Activated T-helper 1 cell treated with anti-CD3 and anti-CD28 coated beads, Interleukin-12 subunit alpha, Interleukin-12 subunit beta, Interleukin-2, Interleukin-4 antibody, amounts not matched to agents 30 ng/mL and 10 ng/mL and 1 ng/mL, durations not matched to agents 14 hours and 24 hours and 36 hours (primary cell): ENCODE data around the gene TMEM100. TPM values are rescaled to one million over a fixed set of nuclear protein-coding genes. Genes with fewer than 3 reads are reported as not detected.

ENCODE experiments used
- DNase-seq: peaks from one replicate; pipeline ENCODE4 v3.0.0; 2021; ENCODE audit warnings: low spot score
- H3K27ac Mint-ChIP-seq: one replicate; pipeline ENCODE4 v1.8.0; 2021; ENCODE audit warnings: mild to moderate bottlenecking, mixed read lengths
- H3K27me3 Mint-ChIP-seq: one replicate; pipeline ENCODE4 v1.8.0; 2022; ENCODE audit warnings: mild to moderate bottlenecking, moderate library complexity, mixed read lengths; ENCODE audit not compliant: insufficient read depth
- H3K36me3 Mint-ChIP-seq: one replicate; pipeline ENCODE4 v1.8.0; 2021; ENCODE audit warnings: low read depth, mixed read lengths
- H3K4me1 Mint-ChIP-seq: one replicate; pipeline ENCODE4 v1.8.0; 2021; ENCODE audit warnings: low read depth, mixed read lengths
- H3K4me3 Mint-ChIP-seq: one replicate; pipeline ENCODE4 v1.8.0; 2021; ENCODE audit warnings: mild to moderate bottlenecking, moderate library complexity, mixed read lengths
- H3K9me3 Mint-ChIP-seq: one replicate; pipeline ENCODE4 v1.8.0; 2021; ENCODE audit warnings: mixed read lengths
- intact Hi-C: fragments of 100-400 bp; cut with micrococcal nuclease; formaldehyde crosslinking; loops from one replicate; pipeline ENCODE4 v1.15.1; 2024
- total RNA-seq: library from RNA; stranded (reverse); gene quantifications from 2 replicates; pipeline ENCODE4 v1.2.3, GENCODE V29; 2022

The TMEM100 gene
- total RNA-seq, 1 donor from 2014 or later = not detected

DNA sequence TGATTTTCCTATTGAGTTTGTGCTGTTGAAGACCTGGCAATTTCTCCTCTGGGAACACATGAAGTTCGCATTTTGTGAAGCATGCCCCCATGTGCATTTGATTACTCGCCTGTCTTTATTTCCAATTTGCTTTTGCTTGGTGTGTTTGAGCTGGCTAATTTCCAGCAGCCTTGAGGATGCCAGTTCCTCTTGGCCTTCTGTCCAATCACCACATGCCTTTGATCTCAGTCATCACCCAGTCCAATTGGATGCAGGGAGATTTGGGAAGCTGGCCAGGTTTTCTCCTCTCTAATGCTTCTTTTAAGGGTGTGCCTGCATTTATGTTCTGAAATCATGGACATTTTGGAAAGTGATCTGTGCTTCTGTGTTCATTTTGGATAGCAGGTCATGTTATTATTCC is 3.8 kb upstream of the TMEM100 start:
- intact Hi-C loops = no loop called here
- Mint-ChIP-seq H3K27ac (no peak overlapping the region), H3K4me3 (no peak overlapping the region), H3K4me1 (no peaks in the 10 kb centered on the region), H3K9me3 (no peaks in the 10 kb centered on the region), H3K36me3 (no peaks in the 10 kb centered on the region), H3K27me3 (peaks cover 52% of the 10 kb centered on the region)
- DNase-seq = no peak

GRCh38 chr17:55723488-55723848 is 804 bp upstream of the TMEM100 start:
- Mint-ChIP-seq H3K4me1 (no peaks in the 10 kb centered on the region), H3K27me3 (peaks cover 42% of the 10 kb centered on the region), H3K36me3 (no peaks in the 10 kb centered on the region), H3K9me3 (no peaks in the 10 kb centered on the region), H3K4me3 (no peak overlapping the region), H3K27ac (no peak overlapping the region)
- DNase-seq = no peak
- intact Hi-C loops = no loop called here

GRCh38 chr17:55722016-55722736 is 488 bp downstream of the TMEM100 start:
- intact Hi-C loops = no loop called here
- H3K27ac Mint-ChIP-seq = no peak overlapping the region
- no peaks in the 10 kb centered on the region for H3K36me3 Mint-ChIP-seq
- no peak for DNase-seq
- H3K4me1 Mint-ChIP-seq = no peaks in the 10 kb centered on the region
- H3K27me3 Mint-ChIP-seq = peaks cover 43% of the 10 kb centered on the region
- no peaks in the 10 kb centered on the region for H3K9me3 Mint-ChIP-seq
- no peak overlapping the region for H3K4me3 Mint-ChIP-seq

- no peaks in the 10 kb centered on the region for H3K36me3 Mint-ChIP-seq
- H3K27ac Mint-ChIP-seq = no peak overlapping the region
- no peak for DNase-seq
- intact Hi-C loops = no loop called here
- H3K4me1 Mint-ChIP-seq = no peaks in the 10 kb centered on the region
- H3K4me3 Mint-ChIP-seq = no peak overlapping the region
- peaks cover 37% of the 10 kb centered on the region for H3K27me3 Mint-ChIP-seq
- no peaks in the 10 kb centered on the region for H3K9me3 Mint-ChIP-seq
Observed at GRCh38 chr17:55720919-55721836, 1.5 kb downstream of the TMEM100 start.

DNA sequence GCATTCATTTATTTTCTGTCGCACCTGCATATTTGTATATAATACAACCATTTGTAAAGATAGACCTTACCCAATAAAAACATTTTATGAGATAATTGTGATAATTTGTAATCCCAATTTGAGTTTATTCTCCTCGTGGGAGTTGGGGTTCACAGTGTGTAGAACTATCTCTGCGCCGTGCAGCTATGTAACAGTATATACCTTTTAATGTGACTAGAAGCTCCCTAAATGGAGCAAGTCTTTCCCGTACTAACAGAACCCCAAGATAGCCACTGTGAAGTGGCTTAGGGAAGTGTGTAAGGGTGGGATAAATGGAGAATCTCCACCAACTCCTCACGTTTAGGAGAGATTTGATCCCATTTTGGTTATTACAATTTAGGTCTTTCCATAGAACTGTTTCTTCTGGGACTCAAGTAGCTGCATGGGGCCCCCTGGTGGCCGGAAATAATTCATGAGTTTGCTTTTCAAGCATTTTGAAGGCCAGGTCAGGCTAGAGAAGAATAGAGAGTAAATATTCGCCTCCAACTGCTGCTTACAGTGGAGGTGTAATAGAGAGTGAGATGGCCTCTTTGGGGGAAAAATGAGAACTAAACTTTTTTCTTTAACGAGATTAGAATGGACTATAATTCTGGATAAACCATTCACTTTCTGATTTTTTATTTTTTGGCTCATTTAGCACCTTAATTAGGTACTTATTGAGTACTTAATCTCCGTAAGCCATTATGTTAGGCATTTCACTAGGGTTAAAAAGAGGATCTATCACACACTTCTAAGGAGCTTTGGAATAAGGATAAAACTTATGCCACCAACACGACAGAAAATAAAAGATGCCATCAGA is 4.5 kb downstream of the TMEM100 start:
- no peaks in the 10 kb centered on the region for H3K36me3 Mint-ChIP-seq
- H3K4me1 Mint-ChIP-seq = no peaks in the 10 kb centered on the region
- DNase-seq = peak; percentile 31
- H3K9me3 Mint-ChIP-seq = no peaks in the 10 kb centered on the region
- H3K27ac Mint-ChIP-seq = no peak overlapping the region
- H3K27me3 Mint-ChIP-seq = peaks cover 16% of the 10 kb centered on the region
- no peak overlapping the region for H3K4me3 Mint-ChIP-seq
- intact Hi-C loops = loop anchor here (1.0 to 2.0 kb wide), 3 partner anchors 17 to 192 kb away; no protein-coding TSS in a partner anchor

DNA sequence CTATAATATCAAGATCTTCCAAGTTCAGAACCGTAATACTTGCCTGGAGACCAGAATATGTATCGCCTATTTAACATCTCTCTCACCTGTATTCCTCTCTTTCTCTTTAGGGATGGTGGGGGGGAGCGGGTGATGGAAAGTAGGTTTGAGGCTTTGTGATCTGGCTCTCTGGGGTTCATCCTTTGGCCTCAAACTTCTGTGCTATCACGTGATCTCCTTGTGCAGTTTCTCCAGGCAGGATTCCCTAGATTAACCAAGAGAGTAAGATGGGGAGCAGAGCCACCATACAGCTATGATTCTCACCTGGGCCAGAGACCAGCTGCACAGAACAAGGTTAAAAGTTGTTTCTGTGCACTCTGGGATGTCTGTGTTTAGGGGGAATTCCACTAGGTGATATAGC is 5.2 kb downstream of the TMEM100 start:
- no peaks in the 10 kb centered on the region for H3K4me1 Mint-ChIP-seq
- H3K9me3 Mint-ChIP-seq = no peaks in the 10 kb centered on the region
- H3K27ac Mint-ChIP-seq = no peak overlapping the region
- no peaks in the 10 kb centered on the region for H3K36me3 Mint-ChIP-seq
- intact Hi-C loops = no loop called here
- DNase-seq = no peak
- H3K27me3 Mint-ChIP-seq = peaks cover 10% of the 10 kb centered on the region
- H3K4me3 Mint-ChIP-seq = no peak overlapping the region

DNA sequence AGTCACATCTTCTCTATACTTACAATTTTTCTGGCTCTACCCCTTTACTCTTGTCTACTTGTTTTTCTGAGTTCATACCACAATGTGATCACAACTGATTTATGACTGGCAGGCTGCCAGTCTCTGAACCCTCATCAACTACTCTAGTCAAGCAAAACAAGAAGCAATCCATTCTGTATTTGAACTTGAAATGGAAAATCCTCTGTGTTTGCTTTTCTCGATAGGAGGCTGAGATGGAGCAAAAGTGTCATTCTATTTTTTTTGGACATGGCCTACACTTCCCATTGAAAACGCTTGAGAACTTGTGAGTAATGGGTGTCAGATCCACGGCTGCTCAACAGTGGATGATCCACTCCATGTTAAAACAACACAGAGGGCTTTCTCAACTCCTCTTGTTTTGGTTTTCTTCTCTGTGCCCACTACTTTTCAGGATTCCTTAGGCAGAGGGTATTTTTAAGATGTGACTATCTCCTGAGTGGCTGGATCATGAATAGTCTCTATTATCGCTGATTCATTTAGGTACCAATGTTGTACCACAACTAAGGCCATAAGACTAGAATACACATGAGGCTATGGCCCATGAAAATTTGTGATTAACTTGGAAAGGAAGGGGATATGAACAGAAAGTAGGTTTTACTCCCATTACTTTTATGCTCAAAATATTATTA is 11.7 kb downstream of the TMEM100 start:
- H3K4me3 Mint-ChIP-seq = no peak overlapping the region
- no peaks in the 10 kb centered on the region for H3K36me3 Mint-ChIP-seq
- no peaks in the 10 kb centered on the region for H3K9me3 Mint-ChIP-seq
- peaks cover 10% of the 10 kb centered on the region for H3K27me3 Mint-ChIP-seq
- DNase-seq = no peak
- no peak overlapping the region for H3K27ac Mint-ChIP-seq
- intact Hi-C loops = no loop called here
- no peaks in the 10 kb centered on the region for H3K4me1 Mint-ChIP-seq

GRCh38 chr17:55710410-55710809 is 12.3 kb downstream of the TMEM100 start:
- intact Hi-C loops = no loop called here
- no peak for DNase-seq
- no peak overlapping the region for H3K27ac Mint-ChIP-seq
- H3K27me3 Mint-ChIP-seq = peaks cover 10% of the 10 kb centered on the region
- no peaks in the 10 kb centered on the region for H3K9me3 Mint-ChIP-seq
- H3K4me1 Mint-ChIP-seq = no peaks in the 10 kb centered on the region
- no peak overlapping the region for H3K4me3 Mint-ChIP-seq
- no peaks in the 10 kb centered on the region for H3K36me3 Mint-ChIP-seq

GRCh38 chr17:55709984-55710383 is 12.7 kb downstream of the TMEM100 start:
- Mint-ChIP-seq H3K27me3 (peaks cover 10% of the 10 kb centered on the region), H3K36me3 (no peaks in the 10 kb centered on the region), H3K9me3 (no peaks in the 10 kb centered on the region), H3K4me3 (no peak overlapping the region), H3K4me1 (no peaks in the 10 kb centered on the region), H3K27ac (no peak overlapping the region)
- intact Hi-C loops = no loop called here
- DNase-seq = no peak

- DNase-seq = no peak
- Mint-ChIP-seq H3K9me3 (no peaks in the 10 kb centered on the region), H3K27me3 (peaks cover 12% of the 10 kb centered on the region), H3K4me3 (no peak overlapping the region), H3K36me3 (no peaks in the 10 kb centered on the region), H3K4me1 (no peaks in the 10 kb centered on the region), H3K27ac (no peak overlapping the region)
- intact Hi-C loops = no loop called here
Observed at GRCh38 chr17:55709440-55709839, 13.2 kb downstream of the TMEM100 start.

GRCh38 chr17:55708175-55708974 is 14.3 kb downstream of the TMEM100 start:
- peaks cover 12% of the 10 kb centered on the region for H3K27me3 Mint-ChIP-seq
- no peaks in the 10 kb centered on the region for H3K4me1 Mint-ChIP-seq
- no peak overlapping the region for H3K27ac Mint-ChIP-seq
- no peaks in the 10 kb centered on the region for H3K9me3 Mint-ChIP-seq
- no peak for DNase-seq
- intact Hi-C loops = no loop called here
- no peak overlapping the region for H3K4me3 Mint-ChIP-seq
- H3K36me3 Mint-ChIP-seq = no peaks in the 10 kb centered on the region
